Measurements from ENCODE around the gene MFSD11.
"Not testable (repeated sequence)": the region's sequence is repeated elsewhere in the genome, so short reads cannot be mapped to it uniquely, and the experiment has no call there.

MFSD11 gene

GRCh38 chr17:76736349-76737081, 1.4 kb upstream of the MFSD11 start:
- Mint-ChIP-seq H3K36me3 (ENCODE audit: insufficient read depth) (peaks cover 73% of the 10 kb centered on the region), H3K27ac (peak overlapping the region; percentile 98 to 99), H3K27me3 (no peaks in the 10 kb centered on the region), H3K9me3 (no peaks in the 10 kb centered on the region), H3K4me1 (ENCODE audit: low read depth in 2 of 2) (peaks cover 44 to 48% of the 10 kb centered on the region in 2 donors), H3K4me3 (peak overlapping the region; percentile 96 to 97)
- ATAC-seq (replicated peaks): peak; percentile 7
- peak; percentile 39 to 46 (median 44) for DNase-seq

DNA sequence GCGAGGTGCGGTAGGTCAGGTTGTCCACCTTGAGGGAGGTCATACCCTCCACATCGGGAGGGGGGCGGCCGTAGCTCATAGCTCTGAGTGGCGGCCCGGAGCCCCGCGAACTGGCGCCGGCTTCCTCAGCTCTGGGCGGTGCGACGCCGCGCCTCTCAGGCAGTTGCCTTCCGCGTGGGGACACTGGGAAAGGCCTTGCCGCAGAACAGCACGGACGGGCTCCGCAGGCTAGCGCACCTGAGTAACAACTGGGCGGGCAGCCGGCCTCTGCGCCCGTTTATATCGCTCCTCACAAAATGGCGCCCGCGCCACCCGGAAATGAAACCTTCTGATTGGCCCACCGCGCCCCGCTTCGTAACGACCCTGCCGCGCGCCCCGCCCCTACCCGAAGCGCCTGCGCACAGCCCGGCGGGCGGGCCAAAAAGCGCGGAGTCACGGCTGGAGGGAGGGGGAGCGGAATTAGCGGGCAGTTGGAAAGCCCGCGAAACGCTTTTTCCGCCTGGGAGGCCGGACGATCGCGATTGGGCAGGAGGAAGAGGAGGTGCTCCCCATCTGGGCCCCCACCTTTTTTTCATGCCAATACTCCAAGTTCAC, 740 bp upstream of the MFSD11 start, which contains the start of gene SRSF2:
SRSF2 (minus strand) TSS at position 250 of the 594 bp plus-strand sequence; CDS start at position 79, 171 bp downstream.
- no peaks in the 10 kb centered on the region for H3K9me3 Mint-ChIP-seq
- peak; percentile 66 for ATAC-seq (replicated peaks)
- peaks cover 40 to 43% of the 10 kb centered on the region in 2 donors for H3K4me1 Mint-ChIP-seq (ENCODE audit: low read depth in 2 of 2)
- peak; percentile 97 to 99 (median 99) for DNase-seq
- H3K27me3 Mint-ChIP-seq: no peaks in the 10 kb centered on the region
- peak within 1 kb of the TSS; percentile 96 to 97 for H3K4me3 Mint-ChIP-seq
- H3K27ac Mint-ChIP-seq: peak within 1 kb of the TSS; percentile 98 to 99
- H3K36me3 Mint-ChIP-seq (ENCODE audit: insufficient read depth): peaks cover 73% of the 10 kb centered on the region

- DNase-seq (no peak), ATAC-seq (replicated peaks) (no peak)
- H3K27ac Mint-ChIP-seq: peak overlapping the region; percentile 98 to 99
- H3K36me3 Mint-ChIP-seq (ENCODE audit: insufficient read depth): peaks cover 73% of the 10 kb centered on the region
- H3K4me3 Mint-ChIP-seq: peak overlapping the region; percentile 96 to 97
- H3K4me1 Mint-ChIP-seq (ENCODE audit: low read depth in 2 of 2): peaks cover 36 to 39% of the 10 kb centered on the region in 2 donors
- H3K27me3 Mint-ChIP-seq: no peaks in the 10 kb centered on the region
- no peaks in the 10 kb centered on the region for H3K9me3 Mint-ChIP-seq
These were observed 540 bp downstream of the MFSD11 start for GRCh38 chr17:76738468-76738850.

DNA sequence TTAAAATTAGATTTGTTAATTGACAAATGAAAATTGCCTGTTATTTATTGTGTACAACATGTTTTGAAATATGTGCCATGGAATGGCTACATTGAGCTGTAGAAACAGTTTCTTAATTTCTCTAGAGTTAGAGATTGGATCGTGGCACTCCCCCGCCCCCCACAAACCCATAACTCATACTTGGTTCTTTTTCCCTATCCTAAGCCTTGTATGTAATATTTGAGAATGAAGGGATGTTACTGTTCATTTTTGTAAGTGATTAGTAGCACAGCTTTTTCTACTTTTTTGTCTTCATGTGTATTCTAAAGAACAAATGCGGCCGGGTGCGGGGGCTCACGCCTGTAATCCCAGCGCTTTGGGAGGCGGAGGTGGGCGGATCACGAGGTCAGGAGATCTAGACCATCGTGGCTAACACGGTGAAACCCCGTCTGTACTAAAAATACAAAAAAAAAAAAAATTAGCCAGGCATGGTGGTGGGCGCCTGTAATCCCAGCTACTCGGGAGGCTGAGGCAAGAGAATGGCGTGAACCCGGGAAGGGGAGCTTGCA, 1.7 kb downstream of the MFSD11 start:
- ATAC-seq (replicated peaks); H3K9me3 Mint-ChIP-seq; H3K27ac Mint-ChIP-seq; H3K4me3 Mint-ChIP-seq; DNase-seq; H3K27me3 Mint-ChIP-seq: not testable (repeated sequence)
- Mint-ChIP-seq H3K4me1 (ENCODE audit: low read depth in 2 of 2) (peaks cover 24 to 27% of the 10 kb centered on the region in 2 donors), H3K36me3 (ENCODE audit: insufficient read depth) (peaks cover 66% of the 10 kb centered on the region)

DNA sequence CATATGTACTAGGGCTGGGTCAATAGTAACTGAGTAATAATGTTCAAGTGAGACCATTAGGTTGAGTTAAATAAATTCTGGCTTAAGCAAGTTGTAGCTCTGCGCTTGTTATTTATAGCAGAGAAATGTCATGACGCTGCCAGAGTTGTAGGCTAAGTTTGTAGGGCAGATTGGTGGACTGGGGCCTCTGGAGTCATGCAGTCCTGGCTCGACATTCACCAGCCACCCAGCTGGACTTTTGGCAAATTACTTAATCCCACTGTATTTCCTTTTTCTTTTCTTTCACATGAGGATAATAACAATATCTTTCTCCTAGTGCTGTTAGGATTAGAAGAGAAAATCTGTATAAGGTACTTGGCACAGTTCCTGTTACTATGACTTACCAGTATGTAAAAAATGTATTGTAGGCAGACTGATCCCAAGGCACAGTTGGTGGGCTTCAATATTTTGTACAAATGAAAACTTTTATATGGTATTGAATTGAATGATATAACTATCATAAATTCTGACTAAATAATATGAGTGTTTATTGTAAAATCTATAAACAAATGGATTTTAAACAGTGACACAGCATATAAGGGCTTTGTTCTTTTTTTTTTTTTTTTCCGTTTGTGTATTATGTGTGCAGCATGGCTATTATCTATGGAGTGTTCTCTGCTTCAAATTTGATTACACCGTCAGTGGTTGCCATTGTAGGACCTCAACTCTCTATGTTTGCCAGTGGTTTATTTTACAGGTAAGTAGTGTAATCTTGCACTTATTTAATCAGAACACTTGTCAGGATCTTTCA, 2.6 kb downstream of the MFSD11 start:
- Mint-ChIP-seq H3K4me3 (no peak overlapping the region), H3K9me3 (no peaks in the 10 kb centered on the region), H3K27me3 (no peaks in the 10 kb centered on the region), H3K4me1 (ENCODE audit: low read depth in 2 of 2) (peaks cover 17 to 21% of the 10 kb centered on the region in 2 donors), H3K27ac (no peak overlapping the region), H3K36me3 (ENCODE audit: insufficient read depth) (peaks cover 57% of the 10 kb centered on the region)
- ATAC-seq (replicated peaks) (no peak), DNase-seq (no peak)

GRCh38 chr17:76742958-76743357, 5.0 kb downstream of the MFSD11 start:
- Mint-ChIP-seq H3K27me3 (no peaks in the 10 kb centered on the region), H3K4me1 (ENCODE audit: low read depth in 2 of 2) (peaks cover 11 to 13% of the 10 kb centered on the region in 2 donors), H3K9me3 (no peaks in the 10 kb centered on the region), H3K4me3 (no peak overlapping the region), H3K36me3 (ENCODE audit: insufficient read depth) (peaks cover 37% of the 10 kb centered on the region), H3K27ac (no peak overlapping the region)
- ATAC-seq (replicated peaks) (no peak), DNase-seq (no peak)

DNA sequence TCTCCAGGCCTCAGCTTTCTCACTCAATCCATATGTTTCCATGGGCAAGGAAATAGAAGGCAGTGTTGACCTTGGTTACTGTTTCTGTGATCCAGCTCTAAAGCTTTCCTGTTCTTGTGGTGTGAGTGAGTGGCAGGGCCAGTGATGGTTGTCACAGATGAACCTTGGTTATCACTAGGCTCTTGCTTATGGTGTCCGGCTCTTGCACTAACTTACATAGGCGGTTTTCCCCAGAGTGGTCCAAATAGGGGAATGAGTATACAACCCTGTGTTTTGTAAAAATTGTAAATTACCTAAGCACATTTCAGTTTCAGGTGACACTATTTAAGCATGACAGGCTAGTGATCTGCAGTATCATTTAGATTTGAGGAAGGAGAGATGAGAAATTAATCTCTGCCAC, 6.8 kb downstream of the MFSD11 start:
- no peak overlapping the region for H3K27ac Mint-ChIP-seq
- no peaks in the 10 kb centered on the region for H3K9me3 Mint-ChIP-seq
- H3K4me1 Mint-ChIP-seq (ENCODE audit: low read depth in 2 of 2): peaks cover 0 to 3% of the 10 kb centered on the region in 2 donors
- no peak overlapping the region for H3K4me3 Mint-ChIP-seq
- ATAC-seq (replicated peaks): no peak
- no peak for DNase-seq
- H3K36me3 Mint-ChIP-seq (ENCODE audit: insufficient read depth): peaks cover 48% of the 10 kb centered on the region
- no peaks in the 10 kb centered on the region for H3K27me3 Mint-ChIP-seq

DNA sequence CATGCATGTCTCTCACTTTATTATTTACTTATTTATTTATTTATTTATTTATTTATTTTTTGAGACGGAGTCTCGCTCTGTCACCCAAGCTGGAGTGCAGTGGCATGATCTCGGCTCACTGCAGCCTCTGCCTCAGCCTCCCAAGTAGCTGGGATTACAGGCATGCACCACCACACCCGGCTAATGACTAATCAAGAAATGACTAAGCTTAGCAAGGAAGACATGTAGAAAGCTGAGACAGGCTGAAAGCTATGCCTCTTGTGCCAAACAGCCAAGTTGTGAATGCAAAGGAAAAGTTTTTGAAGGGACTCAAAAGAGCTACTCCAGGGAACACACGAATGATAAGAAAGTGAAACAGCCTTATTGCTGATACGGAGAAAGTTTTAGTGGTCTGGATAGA, 7.9 kb downstream of the MFSD11 start:
- H3K27me3 Mint-ChIP-seq; H3K27ac Mint-ChIP-seq; ATAC-seq (replicated peaks); H3K9me3 Mint-ChIP-seq; H3K4me1 Mint-ChIP-seq (ENCODE audit: low read depth in 2 of 2); H3K4me3 Mint-ChIP-seq; DNase-seq: not testable (repeated sequence)
- H3K36me3 Mint-ChIP-seq (ENCODE audit: insufficient read depth): peaks cover 51% of the 10 kb centered on the region

DNA sequence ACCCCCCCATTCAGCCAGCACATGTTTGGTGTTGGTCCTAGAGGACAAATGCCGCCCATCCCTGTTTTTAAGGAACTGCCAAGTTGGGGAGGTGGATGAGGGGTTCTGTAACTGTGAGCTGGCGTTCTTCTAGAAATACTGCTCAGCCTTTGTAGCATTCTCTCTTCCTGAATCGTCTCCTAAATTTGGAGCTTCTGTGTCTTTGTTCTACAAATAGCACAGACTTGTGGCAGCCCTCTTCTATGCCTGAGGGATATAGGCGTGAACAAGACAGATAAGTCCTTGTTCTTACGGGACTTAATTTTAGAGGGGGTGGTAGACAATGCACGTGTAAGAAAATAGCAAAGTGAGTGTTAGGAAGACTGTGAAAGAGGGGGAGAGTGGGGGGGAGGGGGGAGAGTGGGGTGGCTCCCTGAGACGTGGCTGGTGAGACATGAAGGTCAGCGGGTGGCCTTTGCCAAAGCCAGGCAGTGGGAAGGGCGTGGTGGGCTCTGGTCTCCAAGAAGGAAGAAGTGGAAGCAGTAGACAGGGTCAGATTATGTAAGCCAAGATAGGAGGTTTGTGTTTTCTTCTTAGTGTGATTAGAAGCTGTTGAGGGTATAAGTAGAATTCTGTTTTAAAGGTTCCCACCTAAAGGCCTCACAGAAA, 9.9 kb downstream of the MFSD11 start:
- H3K27me3 Mint-ChIP-seq: no peaks in the 10 kb centered on the region
- peaks cover 35% of the 10 kb centered on the region for H3K36me3 Mint-ChIP-seq (ENCODE audit: insufficient read depth)
- no peaks in the 10 kb centered on the region for H3K9me3 Mint-ChIP-seq
- H3K27ac Mint-ChIP-seq: peak overlapping the region in 1 of 2 donors; percentile 62
- no peak overlapping the region for H3K4me3 Mint-ChIP-seq
- ATAC-seq (replicated peaks) (no peak), DNase-seq (no peak)
- peaks cover 2 to 9% of the 10 kb centered on the region in 2 donors for H3K4me1 Mint-ChIP-seq (ENCODE audit: low read depth in 2 of 2)

DNA sequence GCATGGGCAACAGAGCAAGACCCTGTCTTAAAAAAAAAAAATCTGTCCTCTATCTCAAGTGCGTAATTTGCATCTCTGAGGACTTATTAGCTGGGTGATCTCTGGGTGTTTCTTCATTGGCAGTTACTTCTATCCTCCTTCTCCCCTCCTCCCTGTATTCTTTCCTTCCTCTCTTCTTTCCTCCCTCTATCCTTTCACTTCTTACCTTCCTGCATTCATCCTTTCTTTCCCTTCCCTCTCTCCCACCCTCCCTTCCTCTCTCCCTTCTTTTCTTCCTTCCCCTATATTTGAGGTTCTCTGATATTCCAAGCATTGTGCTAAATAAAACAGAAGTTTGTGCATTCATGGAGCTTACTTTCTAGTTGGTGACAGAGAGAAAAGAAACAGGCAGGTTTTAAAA, 10.7 kb downstream of the MFSD11 start:
- Mint-ChIP-seq H3K27me3 (no peaks in the 10 kb centered on the region), H3K27ac (peak overlapping the region in 1 of 2 donors; percentile 62), H3K4me3 (no peak overlapping the region), H3K4me1 (ENCODE audit: low read depth in 2 of 2) (peaks cover 10 to 17% of the 10 kb centered on the region in 2 donors), H3K9me3 (no peaks in the 10 kb centered on the region), H3K36me3 (ENCODE audit: insufficient read depth) (peaks cover 32% of the 10 kb centered on the region)
- DNase-seq (no peak), ATAC-seq (replicated peaks) (no peak)

DNA sequence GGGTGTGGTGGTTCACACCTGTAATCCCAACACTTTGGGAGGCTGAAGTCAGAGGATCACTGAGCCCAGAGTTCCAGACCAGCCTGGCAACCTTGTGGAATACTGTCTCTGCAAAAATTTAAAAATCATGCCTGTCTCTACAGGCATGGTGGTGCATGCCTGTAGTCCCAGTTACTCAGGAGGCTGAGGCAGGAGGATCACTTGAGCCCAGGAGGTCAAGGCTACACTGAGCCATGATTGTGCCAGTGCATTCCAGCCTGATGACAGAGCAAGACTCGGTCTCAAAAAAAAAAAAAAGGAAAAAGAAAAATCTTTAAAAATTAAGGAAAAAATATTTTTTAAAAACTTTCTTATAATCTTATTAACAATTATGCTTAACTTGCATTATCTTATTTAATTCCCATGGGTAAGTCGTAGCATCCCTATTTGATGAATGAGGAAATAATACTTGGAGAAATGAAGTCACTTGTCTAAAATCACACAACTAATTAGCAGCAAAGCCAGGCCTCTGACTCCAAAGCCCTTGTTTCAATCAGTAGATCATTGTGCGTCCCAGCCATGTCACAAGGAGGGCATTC, 13.6 kb downstream of the MFSD11 start:
- H3K27ac Mint-ChIP-seq: peak overlapping the region; percentile 94 to 99
- H3K36me3 Mint-ChIP-seq (ENCODE audit: insufficient read depth): peaks cover 30% of the 10 kb centered on the region
- ATAC-seq (replicated peaks) (no peak), DNase-seq (no peak)
- H3K4me1 Mint-ChIP-seq (ENCODE audit: low read depth in 2 of 2): peaks cover 10 to 17% of the 10 kb centered on the region in 2 donors
- peak overlapping the region in 1 of 2 donors; percentile 93 for H3K4me3 Mint-ChIP-seq
- no peaks in the 10 kb centered on the region for H3K27me3 Mint-ChIP-seq
- H3K9me3 Mint-ChIP-seq: no peaks in the 10 kb centered on the region

GRCh38 chr17:76752006-76752405, 14.1 kb downstream of the MFSD11 start:
- peaks cover 26% of the 10 kb centered on the region for H3K36me3 Mint-ChIP-seq (ENCODE audit: insufficient read depth)
- peaks cover 10 to 17% of the 10 kb centered on the region in 2 donors for H3K4me1 Mint-ChIP-seq (ENCODE audit: low read depth in 2 of 2)
- DNase-seq (no peak), ATAC-seq (replicated peaks) (peak; percentile 85)
- no peaks in the 10 kb centered on the region for H3K9me3 Mint-ChIP-seq
- peak overlapping the region; percentile 93 to 94 for H3K4me3 Mint-ChIP-seq
- H3K27me3 Mint-ChIP-seq: no peaks in the 10 kb centered on the region
- peak overlapping the region; percentile 94 to 99 for H3K27ac Mint-ChIP-seq

Measured in effector memory CD8-positive, alpha-beta T cell (primary cell).